ENCODE data around the gene PPCDC. TPM values are rescaled to one million over a fixed set of nuclear protein-coding genes. Genes with fewer than 3 reads are reported as not detected.

The PPCDC gene
- total and polyA plus RNA-seq, 10 of the 15 experiments (the other 5 are each of a cell fraction or from before 2014, with no cell fraction given): 32.5 to 135 (median 55.0) TPM

DNA sequence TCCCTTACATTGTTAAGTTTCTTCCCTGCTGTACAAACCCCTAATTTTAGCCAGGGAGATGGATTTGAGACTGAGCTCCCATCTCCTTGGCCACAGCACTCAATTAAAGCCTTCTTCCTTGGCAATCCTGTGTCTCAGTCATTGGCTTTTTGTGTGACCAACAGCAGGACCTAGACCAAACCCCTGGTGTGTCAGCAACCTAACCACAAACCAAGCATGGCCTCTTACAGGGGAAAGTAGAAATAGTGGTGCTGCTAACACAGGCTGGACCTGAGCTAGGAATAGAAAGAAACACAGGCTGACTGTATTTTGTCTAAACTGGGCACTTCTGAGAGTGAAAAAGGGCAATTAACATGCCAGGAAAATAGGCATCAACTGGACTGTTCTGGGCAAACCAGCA lies 37.9 kb downstream of the PPCDC start:
- ChIA-PET SMC1A (ENCODE audit: uncharacterized antibody, unreplicated experiment) (interaction anchor here (0.6 to 1.4 kb wide), 6 partner anchors 8 to 143 kb away, joined by 3 to 4 read pairs (median 3); no protein-coding TSS in a partner anchor), POLR2A (interaction anchor here (0.8 to 1.9 kb wide), 4 partner anchors 17 to 140 kb away, joined by 3 to 6 read pairs (median 4); partner anchors contain the start of gene C15orf39), RAD21 (ENCODE audit: unreplicated experiment) (interaction anchor here (0.6 to 1.8 kb wide), 7 partner anchors 9 to 46 kb away, joined by 3 to 15 read pairs (median 3); no protein-coding TSS in a partner anchor), CTCF (interaction anchor here (1.1 to 2.3 kb wide), 4 partner anchors 11 to 69 kb away, joined by 3 to 9 read pairs (median 4); no protein-coding TSS in a partner anchor)
- DNase-seq (ENCODE audit: low read depth, low spot score): peak; percentile 66
- in situ Hi-C loops (cut with MboI) (no loop called here), intact Hi-C loops (cut with micrococcal nuclease; ENCODE audit: unreplicated experiment) (no loop called here)
- no peaks in the 10 kb centered on the region; the same call in 2 of the 3 replicates for H3K9me3 ChIP-seq (replicated peaks; ENCODE audit: control insufficient read depth, insufficient read depth, low read length)
- H2AFZ ChIP-seq (ENCODE audit: control insufficient read depth, low read depth, low read length): no peak overlapping the region
- H3K36me3 ChIP-seq (ENCODE audit: control insufficient read depth in 2 of 2, insufficient read depth in 2 of 2, low read length in 1 of 2): no peaks in the 10 kb centered on the region; a peak in 1 of 4 replicates
- H4K20me1 ChIP-seq (ENCODE audit: control insufficient read depth, insufficient read depth): no peaks in the 10 kb centered on the region
- H3K9ac ChIP-seq (ENCODE audit: control insufficient read depth, insufficient read depth, low read length): peak overlapping the region; percentile 48; the same call in 1 of the 2 replicates
- H3K27ac ChIP-seq (ENCODE audit: control insufficient read depth, insufficient read depth): peak overlapping the region; percentile 79
- no peak overlapping the region for H3K4me3 ChIP-seq
- peak overlapping the region; percentile 91 for H3K4me2 ChIP-seq (ENCODE audit: control insufficient read depth, insufficient read depth)
- no peaks in the 10 kb centered on the region for H3K27me3 ChIP-seq (replicated peaks in 1 of 2; ENCODE audit: control insufficient read depth in 2 of 2, insufficient read depth in 2 of 2, low read length in 1 of 2)
- no TSS peak for BruUV-seq (replicated peaks)
- peak; percentile 90 for ATAC-seq
- H3K79me2 ChIP-seq (ENCODE audit: control insufficient read depth, insufficient read depth, low read length): no peaks in the 10 kb centered on the region
- FAIRE-seq: peak; percentile 56
- peaks cover 35% of the 10 kb centered on the region for H3K4me1 ChIP-seq (ENCODE audit: control insufficient read depth, insufficient read depth, low read length)
- TF ChIP-seq BMI1 (IDR thresholded peaks at IDR 0.05; ENCODE audit: borderline replicate concordance): no peak
- TF ChIP-seq NBN (IDR thresholded peaks at IDR 0.05): no peak
- 0 out of 2 replicates have a peak, but pooled peaks have one; percentile 9 for TF ChIP-seq NFYB (IDR thresholded peaks at IDR 0.05; ENCODE audit: insufficient read depth, low read depth, low read length)
- TF ChIP-seq CHD1 (IDR thresholded peaks at IDR 0.05; ENCODE audit: low read depth, low read length): no peak
- TF ChIP-seq NFYA (IDR thresholded peaks at IDR 0.05; ENCODE audit: borderline replicate concordance, low read depth, low read length): no peak
- no peak for TF ChIP-seq SREBF2 (IDR thresholded peaks at IDR 0.05; ENCODE audit: low read length)
- TF ChIP-seq, protein P1, sequence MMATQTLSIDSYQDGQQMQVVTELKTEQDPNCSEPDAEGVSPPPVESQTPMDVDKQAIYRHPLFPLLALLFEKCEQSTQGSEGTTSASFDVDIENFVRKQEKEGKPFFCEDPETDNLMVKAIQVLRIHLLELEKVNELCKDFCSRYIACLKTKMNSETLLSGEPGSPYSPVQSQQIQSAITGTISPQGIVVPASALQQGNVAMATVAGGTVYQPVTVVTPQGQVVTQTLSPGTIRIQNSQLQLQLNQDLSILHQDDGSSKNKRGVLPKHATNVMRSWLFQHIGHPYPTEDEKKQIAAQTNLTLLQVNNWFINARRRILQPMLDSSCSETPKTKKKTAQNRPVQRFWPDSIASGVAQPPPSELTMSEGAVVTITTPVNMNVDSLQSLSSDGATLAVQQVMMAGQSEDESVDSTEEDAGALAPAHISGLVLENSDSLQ (IDR thresholded peaks at IDR 0.05): no peak
- TF ChIP-seq, protein P2, sequence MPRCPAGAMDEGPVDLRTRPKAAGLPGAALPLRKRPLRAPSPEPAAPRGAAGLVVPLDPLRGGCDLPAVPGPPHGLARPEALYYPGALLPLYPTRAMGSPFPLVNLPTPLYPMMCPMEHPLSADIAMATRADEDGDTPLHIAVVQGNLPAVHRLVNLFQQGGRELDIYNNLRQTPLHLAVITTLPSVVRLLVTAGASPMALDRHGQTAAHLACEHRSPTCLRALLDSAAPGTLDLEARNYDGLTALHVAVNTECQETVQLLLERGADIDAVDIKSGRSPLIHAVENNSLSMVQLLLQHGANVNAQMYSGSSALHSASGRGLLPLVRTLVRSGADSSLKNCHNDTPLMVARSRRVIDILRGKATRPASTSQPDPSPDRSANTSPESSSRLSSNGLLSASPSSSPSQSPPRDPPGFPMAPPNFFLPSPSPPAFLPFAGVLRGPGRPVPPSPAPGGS (IDR thresholded peaks at IDR 0.05; ENCODE audit: borderline replicate concordance, insufficient read depth, low read depth, low read length, poor library complexity, severe bottlenecking): no peak
- TF ChIP-seq KDM1A (IDR thresholded peaks at IDR 0.05; ENCODE audit: borderline replicate concordance): no peak
- no peak for TF ChIP-seq SRF (IDR thresholded peaks at IDR 0.05; ENCODE audit: low read depth in 2 of 2, low read length in 2 of 2)
- TF ChIP-seq ZNF622 (IDR thresholded peaks at IDR 0.05): no peak
- TF ChIP-seq, protein P3, sequence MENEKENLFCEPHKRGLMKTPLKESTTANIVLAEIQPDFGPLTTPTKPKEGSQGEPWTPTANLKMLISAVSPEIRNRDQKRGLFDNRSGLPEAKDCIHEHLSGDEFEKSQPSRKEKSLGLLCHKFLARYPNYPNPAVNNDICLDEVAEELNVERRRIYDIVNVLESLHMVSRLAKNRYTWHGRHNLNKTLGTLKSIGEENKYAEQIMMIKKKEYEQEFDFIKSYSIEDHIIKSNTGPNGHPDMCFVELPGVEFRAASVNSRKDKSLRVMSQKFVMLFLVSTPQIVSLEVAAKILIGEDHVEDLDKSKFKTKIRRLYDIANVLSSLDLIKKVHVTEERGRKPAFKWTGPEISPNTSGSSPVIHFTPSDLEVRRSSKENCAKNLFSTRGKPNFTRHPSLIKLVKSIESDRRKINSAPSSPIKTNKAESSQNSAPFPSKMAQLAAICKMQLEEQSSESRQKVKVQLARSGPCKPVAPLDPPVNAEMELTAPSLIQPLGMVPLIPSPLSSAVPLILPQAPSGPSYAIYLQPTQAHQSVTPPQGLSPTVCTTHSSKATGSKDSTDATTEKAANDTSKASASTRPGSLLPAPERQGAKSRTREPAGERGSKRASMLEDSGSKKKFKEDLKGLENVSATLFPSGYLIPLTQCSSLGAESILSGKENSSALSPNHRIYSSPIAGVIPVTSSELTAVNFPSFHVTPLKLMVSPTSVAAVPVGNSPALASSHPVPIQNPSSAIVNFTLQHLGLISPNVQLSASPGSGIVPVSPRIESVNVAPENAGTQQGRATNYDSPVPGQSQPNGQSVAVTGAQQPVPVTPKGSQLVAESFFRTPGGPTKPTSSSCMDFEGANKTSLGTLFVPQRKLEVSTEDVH (IDR thresholded peaks at IDR 0.05; ENCODE audit: low read depth, partially characterized antibody): no peak
- TF ChIP-seq, protein P4, sequence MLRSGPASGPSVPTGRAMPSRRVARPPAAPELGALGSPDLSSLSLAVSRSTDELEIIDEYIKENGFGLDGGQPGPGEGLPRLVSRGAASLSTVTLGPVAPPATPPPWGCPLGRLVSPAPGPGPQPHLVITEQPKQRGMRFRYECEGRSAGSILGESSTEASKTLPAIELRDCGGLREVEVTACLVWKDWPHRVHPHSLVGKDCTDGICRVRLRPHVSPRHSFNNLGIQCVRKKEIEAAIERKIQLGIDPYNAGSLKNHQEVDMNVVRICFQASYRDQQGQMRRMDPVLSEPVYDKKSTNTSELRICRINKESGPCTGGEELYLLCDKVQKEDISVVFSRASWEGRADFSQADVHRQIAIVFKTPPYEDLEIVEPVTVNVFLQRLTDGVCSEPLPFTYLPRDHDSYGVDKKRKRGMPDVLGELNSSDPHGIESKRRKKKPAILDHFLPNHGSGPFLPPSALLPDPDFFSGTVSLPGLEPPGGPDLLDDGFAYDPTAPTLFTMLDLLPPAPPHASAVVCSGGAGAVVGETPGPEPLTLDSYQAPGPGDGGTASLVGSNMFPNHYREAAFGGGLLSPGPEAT (IDR thresholded peaks at IDR 0.05; ENCODE audit: low read depth): peak; percentile 41; the same call in 1 of the 2 replicates
- TF ChIP-seq MYB (IDR thresholded peaks at IDR 0.05; ENCODE audit: borderline replicate concordance, low read depth, low read length): no peak
- TF ChIP-seq HDAC6 (IDR thresholded peaks at IDR 0.05; ENCODE audit: unreplicated experiment): no peak

All from GM12878 (cell line).